Smooth muscle cell (in vitro differentiated cells): ENCODE measurements around the gene TRIM63. TPM values are rescaled to one million over a fixed set of nuclear protein-coding genes. Genes with fewer than 3 reads are reported as not detected.
A peak's percentile ranks its signal among the peaks of the same experiment; 100 is the strongest.

ENCODE experiments used
- DNase-seq: peaks from one replicate; lab custom pipeline; 2025; ENCODE audit not compliant: unreplicated experiment; lab: John Stamatoyannopoulos, UW
- H2AFZ ChIP-seq: fragments of 200-600 bp; sonication (generic); 2 replicates; pipeline ENCODE4 v1.6.0; 2016; ENCODE audit warnings: antibody characterized with exemption, low read depth, mild to moderate bottlenecking
- H3F3A ChIP-seq: fragments of 200-600 bp; sonication (generic); 2 replicates; pipeline ENCODE4 v1.6.0; 2017; ENCODE audit warnings: antibody characterized with exemption, low read depth
- H3K27ac ChIP-seq: fragments of 200-600 bp; sonication (generic); 2 replicates; pipeline ENCODE4 v1.5.1; 2016; ENCODE audit warnings: low read depth, mild to moderate bottlenecking
- H3K27me3 ChIP-seq: fragments of 200-600 bp; sonication (generic); 2 replicates; pipeline ENCODE4 v1.6.1; 2016; ENCODE audit warnings: low read depth, mild to moderate bottlenecking
- H3K36me3 ChIP-seq: fragments of 200-600 bp; sonication (generic); 2 replicates; pipeline ENCODE4 v1.5.1; 2016; ENCODE audit warnings: low read depth
- H3K4me1 ChIP-seq: fragments of 200-600 bp; sonication (generic); 2 replicates; pipeline ENCODE4 v1.5.1; 2016; ENCODE audit warnings: low read depth
- H3K4me2 ChIP-seq: fragments of 200-600 bp; sonication (generic); 2 replicates; pipeline ENCODE4 v1.6.0; 2016; ENCODE audit warnings: mild to moderate bottlenecking
- H3K4me3 ChIP-seq: fragments of 200-600 bp; sonication (generic); 2 replicates; pipeline ENCODE4 v1.5.1; 2016; ENCODE audit warnings: mild to moderate bottlenecking
- H3K79me2 ChIP-seq: fragments of 200-600 bp; sonication (generic); 2 replicates; pipeline ENCODE4 v1.6.0; 2016; ENCODE audit warnings: low read depth, mild to moderate bottlenecking
- H3K9ac ChIP-seq: fragments of 200-600 bp; sonication (generic); 2 replicates; pipeline ENCODE4 v1.6.0; 2016; ENCODE audit warnings: low read depth
- H3K9me3 ChIP-seq: fragments of 200-600 bp; sonication (generic); replicated peaks from 2 replicates; pipeline ENCODE4 v1.5.1; 2016; ENCODE audit warnings: low read depth
- H4K20me1 ChIP-seq: fragments of 200-600 bp; sonication (generic); 2 replicates; pipeline ENCODE4 v1.6.0; 2016; ENCODE audit warnings: low read depth
- WGBS: methylation state at CpG from one replicate; pipeline ENCODE4 v1.1.7; 2016; ENCODE audit warnings: low lambda C conversion rate; 5-methylcytosine and 5-hydroxymethylcytosine counted together
- polyA plus RNA-seq: library from polyadenylated mRNA; unstranded; fragments of >200 nt; fragmentation: Nextera tagmentation; extraction: Ambion mirVana; gene quantifications from 2 replicates; pipeline ENCODE4 v1.2.1, GENCODE V29; 2016
- total RNA-seq: library from RNA; depleted of rRNA; stranded (reverse); fragments of >200 nt; gene quantifications from 2 replicates; pipeline ENCODE4 v1.2.3, GENCODE V29; 2014
- TF ChIP-seq, protein P1 (sequence below): fragments of 200-600 bp; sonication (generic); IDR thresholded peaks from 2 replicates; pipeline ENCODE4 v1.5.1; 2017; ENCODE audit warnings: borderline replicate concordance, mild to moderate bottlenecking, antibody characterized with exemption; ENCODE audit not compliant: insufficient read depth, poor library complexity, severe bottlenecking

The TRIM63 gene
- total and polyA plus RNA-seq, 2 experiments from 2014 or later, result 0.14 TPM; not detected in 1

DNA sequence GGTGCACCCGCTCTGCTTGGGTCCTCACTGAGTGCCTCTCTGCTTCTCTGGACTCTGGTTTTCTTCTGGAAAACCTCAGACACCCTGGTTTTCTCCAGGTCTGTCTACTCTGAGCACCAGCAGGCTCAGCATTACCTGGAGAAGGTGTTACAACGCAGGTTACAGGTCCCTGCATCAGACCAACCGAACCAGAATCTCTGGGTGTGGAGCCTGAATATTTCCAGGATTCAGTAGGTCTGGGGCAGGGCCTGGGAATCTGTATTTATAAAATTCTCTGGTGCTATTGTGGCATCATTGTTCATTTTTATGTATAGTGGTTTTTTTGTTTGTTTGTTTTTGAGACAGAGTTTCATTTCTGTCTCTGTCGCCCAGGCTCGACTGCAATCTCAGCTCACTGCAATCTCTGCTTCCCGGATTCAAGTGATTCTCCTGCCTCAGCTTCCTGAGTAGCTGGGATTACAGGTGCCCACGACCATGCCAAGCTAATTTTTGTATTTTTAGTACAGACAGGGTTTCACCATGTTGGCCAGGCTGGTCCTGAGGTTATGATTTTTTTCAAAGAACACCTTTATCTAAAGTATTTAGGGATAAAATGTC is 20.1 kb downstream of the TRIM63 start:
- no peak overlapping the region for H3K27ac ChIP-seq
- no peak overlapping the region for H3K4me3 ChIP-seq
- H3K9ac ChIP-seq, result no peak overlapping the region
- no peaks in the 10 kb centered on the region for H4K20me1 ChIP-seq
- TF ChIP-seq, protein P1, sequence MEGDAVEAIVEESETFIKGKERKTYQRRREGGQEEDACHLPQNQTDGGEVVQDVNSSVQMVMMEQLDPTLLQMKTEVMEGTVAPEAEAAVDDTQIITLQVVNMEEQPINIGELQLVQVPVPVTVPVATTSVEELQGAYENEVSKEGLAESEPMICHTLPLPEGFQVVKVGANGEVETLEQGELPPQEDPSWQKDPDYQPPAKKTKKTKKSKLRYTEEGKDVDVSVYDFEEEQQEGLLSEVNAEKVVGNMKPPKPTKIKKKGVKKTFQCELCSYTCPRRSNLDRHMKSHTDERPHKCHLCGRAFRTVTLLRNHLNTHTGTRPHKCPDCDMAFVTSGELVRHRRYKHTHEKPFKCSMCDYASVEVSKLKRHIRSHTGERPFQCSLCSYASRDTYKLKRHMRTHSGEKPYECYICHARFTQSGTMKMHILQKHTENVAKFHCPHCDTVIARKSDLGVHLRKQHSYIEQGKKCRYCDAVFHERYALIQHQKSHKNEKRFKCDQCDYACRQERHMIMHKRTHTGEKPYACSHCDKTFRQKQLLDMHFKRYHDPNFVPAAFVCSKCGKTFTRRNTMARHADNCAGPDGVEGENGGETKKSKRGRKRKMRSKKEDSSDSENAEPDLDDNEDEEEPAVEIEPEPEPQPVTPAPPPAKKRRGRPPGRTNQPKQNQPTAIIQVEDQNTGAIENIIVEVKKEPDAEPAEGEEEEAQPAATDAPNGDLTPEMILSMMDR, result no peak
- WGBS, result 84% methylated on average over 7 of the region's 7 CpGs
- H2AFZ ChIP-seq, result no peak overlapping the region
- no peak for DNase-seq
- no peaks in the 10 kb centered on the region for H3K9me3 ChIP-seq
- H3K4me2 ChIP-seq, result no peak overlapping the region
- H3K36me3 ChIP-seq, result no peaks in the 10 kb centered on the region
- H3K4me1 ChIP-seq, result peaks cover 9% of the 10 kb centered on the region
- H3K79me2 ChIP-seq, result no peaks in the 10 kb centered on the region
- H3K27me3 ChIP-seq, result peaks cover 58% of the 10 kb centered on the region
- H3F3A ChIP-seq, result no peaks in the 10 kb centered on the region

DNA sequence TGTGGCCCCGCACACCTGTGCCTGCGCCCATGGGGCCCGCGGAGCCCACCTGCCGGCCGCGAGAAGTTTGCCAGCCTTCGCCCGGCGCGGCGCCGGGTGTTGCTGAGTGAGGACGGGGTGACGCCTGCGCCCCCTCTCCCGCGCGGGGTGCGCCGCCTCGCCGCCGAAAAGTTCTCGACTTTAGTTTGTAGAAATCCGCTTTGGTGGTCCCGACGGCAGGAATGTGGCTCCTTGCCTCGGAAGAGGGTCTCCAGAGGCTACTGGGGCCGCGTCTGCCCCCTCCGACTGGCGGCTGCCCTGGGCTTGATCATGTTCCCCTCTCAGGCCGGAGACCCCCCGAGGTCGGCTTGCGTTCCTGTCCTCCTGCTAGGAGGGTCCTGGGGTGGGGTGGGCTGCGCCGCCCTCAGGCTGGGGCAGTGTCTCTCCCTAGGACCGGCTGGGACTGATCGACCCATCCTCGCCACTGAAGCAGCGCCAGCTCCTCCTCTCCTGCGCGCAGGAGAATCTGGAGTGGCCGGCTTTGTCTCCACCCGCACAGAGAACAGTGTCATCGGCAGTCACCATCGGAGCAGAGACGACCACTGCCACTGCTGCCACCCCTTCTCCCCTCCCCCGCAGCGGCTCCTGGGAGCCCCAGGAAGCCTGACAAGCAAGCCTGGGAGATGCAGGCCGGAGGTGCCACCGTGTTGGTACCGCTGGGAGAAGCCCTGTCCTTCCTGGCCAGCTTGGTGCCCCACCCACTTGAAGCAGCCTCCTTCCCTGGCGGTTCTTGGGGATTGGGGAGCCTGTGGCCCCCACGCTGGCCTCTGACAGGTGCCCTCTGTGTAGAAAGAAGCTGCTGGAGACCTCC is 21.0 kb downstream of the TRIM63 start:
- no peaks in the 10 kb centered on the region for H4K20me1 ChIP-seq
- H3K9ac ChIP-seq, result no peak overlapping the region
- H3K9me3 ChIP-seq, result no peaks in the 10 kb centered on the region
- H2AFZ ChIP-seq, result no peak overlapping the region
- DNase-seq, result no peak
- peaks cover 65% of the 10 kb centered on the region for H3K27me3 ChIP-seq
- WGBS, result 17% methylated on average over 48 of the region's 57 CpGs
- no peaks in the 10 kb centered on the region for H3K36me3 ChIP-seq
- peaks cover 9% of the 10 kb centered on the region for H3K4me1 ChIP-seq
- H3K79me2 ChIP-seq, result no peaks in the 10 kb centered on the region
- no peaks in the 10 kb centered on the region for H3F3A ChIP-seq
- H3K4me2 ChIP-seq, result peak overlapping the region; percentile 81
- H3K27ac ChIP-seq, result no peak overlapping the region
- TF ChIP-seq, protein P1, result no peak
- H3K4me3 ChIP-seq, result peak overlapping the region; percentile 34

DNA sequence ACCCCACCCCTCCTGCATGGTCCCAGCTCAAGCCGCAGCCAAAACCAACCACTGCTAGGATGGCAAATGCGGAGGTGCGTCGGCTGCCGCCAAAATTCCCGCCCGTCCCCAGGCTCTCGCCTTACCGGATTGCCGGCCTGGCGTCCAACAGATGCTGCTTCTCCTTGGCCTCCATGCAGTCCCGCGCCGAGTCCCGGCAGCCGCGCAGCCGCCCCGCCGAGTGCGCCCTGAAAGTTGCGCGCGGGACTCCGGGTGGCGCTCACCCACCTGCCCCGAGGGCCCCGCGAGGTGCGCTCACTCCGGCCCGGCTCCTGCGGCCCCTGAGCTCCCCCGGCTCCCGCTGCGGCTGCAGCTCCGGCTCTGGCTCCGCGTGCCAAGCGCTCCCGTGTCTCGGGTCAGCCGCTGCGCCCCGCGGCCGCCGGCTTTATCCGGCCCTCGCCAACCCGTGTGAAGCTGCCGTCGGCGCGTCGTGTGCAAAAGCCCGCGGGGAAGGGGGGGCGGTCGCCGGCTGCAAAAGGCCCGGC is 21.6 kb downstream of the TRIM63 start, which contains the start of gene SLC30A2:
SLC30A2 (minus strand) TSS at position 397 of the 524 bp plus-strand sequence; CDS start at position 175, 222 bp downstream.
- Histone ChIP-seq H3K4me3 (peak within 1 kb of the TSS; percentile 34), H3K9ac (no peak within 1 kb of the TSS), H3K27me3 (peaks cover 65% of the 10 kb centered on the region), H3K9me3 (no peaks in the 10 kb centered on the region), H3K79me2 (no peaks in the 10 kb centered on the region), H3K36me3 (no peaks in the 10 kb centered on the region), H4K20me1 (no peaks in the 10 kb centered on the region), H3K27ac (no peak within 1 kb of the TSS), H3K4me2 (peak within 1 kb of the TSS; percentile 81), H2AFZ (no peak within 1 kb of the TSS), H3K4me1 (peaks cover 9% of the 10 kb centered on the region), H3F3A (no peaks in the 10 kb centered on the region)
- TF ChIP-seq, protein P1, result no peak
- no peak for DNase-seq
- WGBS, result 3% methylated on average over 45 of the region's 62 CpGs
